HG03521 (cell line): ENCODE results near the gene SAMD4A.
"Not testable (repeated sequence)": the region's sequence is repeated elsewhere in the genome, so short reads cannot be mapped to it uniquely, and the experiment has no call there.

ENCODE experiments used
- ATAC-seq: cut with Tn5 transposase; IDR thresholded peaks from one replicate; pipeline ENCODE4 v1.9.1; 2021; ENCODE audit warnings: mild to moderate bottlenecking, moderate library complexity; ENCODE audit not compliant: unreplicated experiment

SAMD4A gene

GRCh38 chr14:54789781-54790480, 223.0 kb downstream of the SAMD4A start:
- ATAC-seq = no peak

DNA sequence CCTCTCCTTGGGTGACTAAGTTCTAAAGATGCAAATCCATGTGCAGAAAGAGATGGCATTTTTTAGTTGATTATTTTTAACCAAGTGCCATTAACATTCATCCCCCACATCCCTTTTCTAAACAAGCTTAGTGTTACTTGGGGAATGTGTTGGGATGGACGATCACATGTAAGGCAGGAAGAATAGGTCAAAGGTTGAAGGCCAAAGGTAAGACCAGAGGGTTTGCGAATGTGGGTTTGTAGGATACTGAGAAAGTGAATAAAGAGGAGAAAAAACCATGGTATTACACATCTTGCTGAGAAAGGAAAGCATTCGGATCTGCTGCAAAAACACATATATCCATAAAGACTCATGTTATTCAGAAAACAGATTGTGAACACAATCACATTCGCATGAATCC, 224.1 kb downstream of the SAMD4A start:
- no peak for ATAC-seq

DNA sequence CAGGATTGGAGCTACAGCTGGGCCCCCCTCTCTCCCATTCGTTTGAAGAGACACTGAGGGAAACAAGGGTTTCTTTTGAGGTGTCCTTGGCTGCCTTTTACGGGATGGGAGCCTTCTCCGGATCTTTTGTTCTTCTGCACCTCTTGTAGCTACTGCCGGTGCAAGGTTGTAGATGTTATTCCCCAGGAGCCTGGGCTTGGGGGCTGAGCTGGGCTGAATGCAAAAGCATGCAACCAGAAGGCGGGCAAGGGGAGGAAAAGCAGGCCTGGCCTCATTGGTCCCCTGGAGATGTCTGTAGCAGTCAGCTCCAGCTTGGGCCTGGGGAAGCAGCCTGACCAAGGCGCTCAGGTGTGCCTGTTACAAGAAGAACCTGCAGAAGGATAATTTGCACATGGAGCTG, 225.4 kb downstream of the SAMD4A start:
- no peak for ATAC-seq

GRCh38 chr14:54794159-54794558, 227.2 kb downstream of the SAMD4A start:
- no peak for ATAC-seq

DNA sequence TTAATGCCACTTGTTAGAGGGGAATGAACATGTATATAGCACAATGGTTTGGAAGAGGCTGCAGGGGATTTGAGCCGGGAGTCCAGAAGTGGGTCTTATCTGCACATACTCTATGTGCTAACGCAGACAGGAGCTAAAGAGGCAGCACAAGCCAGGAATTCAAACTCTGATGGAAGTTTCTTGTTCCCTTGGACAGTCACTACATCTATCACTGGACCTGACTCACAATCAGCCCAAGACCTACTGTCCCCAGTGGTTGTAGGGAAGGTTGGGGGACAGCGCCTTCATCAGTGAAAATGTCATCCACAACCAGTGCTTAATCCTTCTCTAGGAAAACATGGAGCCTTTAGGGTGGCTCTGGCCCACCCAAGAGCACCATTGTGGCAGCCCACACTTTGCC, 227.9 kb downstream of the SAMD4A start:
- no peak for ATAC-seq

- no peak for ATAC-seq
Measured at GRCh38 chr14:54796961-54797360, 230.0 kb downstream of the SAMD4A start.

DNA sequence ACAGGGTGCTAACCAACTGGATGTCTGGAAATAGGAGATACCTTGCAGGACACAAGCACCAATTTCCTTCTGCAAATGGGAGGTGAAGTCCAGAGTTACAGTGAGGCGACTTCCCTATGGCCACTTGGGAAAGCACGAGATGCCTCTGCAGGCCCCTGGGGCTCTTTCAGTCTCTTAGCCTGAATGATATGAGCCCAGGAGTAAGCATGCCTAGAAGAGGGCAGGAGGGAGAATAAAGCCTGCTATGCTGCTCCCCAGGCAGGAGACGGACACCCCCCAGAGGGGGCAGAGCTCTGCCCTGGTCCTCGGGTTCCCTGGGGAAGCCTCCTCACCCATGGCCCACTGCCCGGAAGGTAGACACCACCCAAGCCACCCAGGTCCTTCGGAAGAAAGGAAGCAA, 230.6 kb downstream of the SAMD4A start:
- ATAC-seq = no peak

DNA sequence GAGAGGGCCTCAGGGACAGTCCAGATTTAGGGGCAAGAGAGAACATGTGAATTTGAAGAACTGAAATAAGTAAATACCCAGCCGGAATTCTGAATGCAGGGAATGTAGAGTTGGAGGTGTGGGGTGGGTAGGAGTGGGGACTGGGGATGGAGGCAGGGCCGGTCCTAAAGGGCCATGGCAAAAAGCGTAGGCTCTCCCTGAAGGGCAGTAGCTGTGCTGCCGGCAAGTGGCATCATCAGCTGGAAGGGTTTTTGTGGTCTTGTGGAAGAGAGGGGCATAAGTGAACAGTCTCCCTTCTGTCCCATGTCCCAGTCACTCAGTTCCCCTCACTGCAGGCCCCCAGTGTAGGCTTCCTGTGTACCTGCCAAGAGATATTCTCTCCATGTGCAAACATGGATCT, 231.1 kb downstream of the SAMD4A start:
- ATAC-seq = no peak

DNA sequence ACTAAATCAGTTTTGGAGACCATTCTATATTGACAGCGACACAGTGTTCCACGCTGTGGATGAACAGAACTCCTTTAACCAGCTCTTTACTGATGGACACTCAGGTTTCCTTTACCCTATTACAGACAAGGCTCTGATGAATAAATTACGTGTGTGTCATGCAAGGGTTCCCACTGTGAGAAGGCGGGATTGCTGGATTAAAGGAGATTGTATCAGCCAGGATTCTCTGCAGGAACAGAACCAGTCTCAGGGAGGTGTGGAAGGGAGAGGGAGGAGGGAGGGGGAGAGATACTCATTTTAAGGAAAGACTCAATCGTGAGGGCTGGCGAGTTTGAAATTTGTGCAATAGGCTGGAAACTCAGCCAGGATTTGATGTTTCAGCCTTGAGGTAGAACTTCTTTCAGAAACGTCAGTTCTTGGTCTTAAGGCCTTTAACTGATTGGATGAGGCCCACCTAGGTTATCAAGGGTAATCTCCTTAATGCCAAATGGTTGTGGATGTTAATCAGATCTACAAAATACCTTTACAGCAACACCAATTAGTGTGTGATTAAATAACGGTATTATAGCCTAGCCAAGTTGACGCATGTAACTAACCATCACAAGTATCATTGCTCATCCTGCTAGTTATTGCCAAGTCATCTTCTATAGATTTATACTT, 231.7 kb downstream of the SAMD4A start:
- no peak for ATAC-seq

- ATAC-seq = not testable (repeated sequence)
Measured at GRCh38 chr14:54801482-54801881, 234.6 kb downstream of the SAMD4A start.

DNA sequence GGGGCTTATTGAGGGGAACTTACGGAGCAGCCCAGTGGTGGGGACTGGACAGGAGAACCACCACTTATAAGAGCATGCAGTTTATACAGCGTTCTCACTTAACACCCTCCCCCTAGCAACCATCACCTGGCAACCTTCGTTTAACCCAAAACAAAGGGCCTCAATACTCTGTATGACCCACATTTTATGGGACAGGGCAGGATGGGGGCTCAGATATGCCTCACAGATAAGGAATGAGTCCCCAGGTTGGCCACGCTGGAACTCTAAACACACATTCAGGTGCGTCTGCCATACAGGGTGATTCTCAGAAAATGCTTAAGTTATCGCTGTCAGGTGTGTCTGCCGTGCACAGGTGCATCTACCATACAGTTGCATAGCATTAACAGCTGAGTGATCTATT, 236.5 kb downstream of the SAMD4A start:
- no peak for ATAC-seq

DNA sequence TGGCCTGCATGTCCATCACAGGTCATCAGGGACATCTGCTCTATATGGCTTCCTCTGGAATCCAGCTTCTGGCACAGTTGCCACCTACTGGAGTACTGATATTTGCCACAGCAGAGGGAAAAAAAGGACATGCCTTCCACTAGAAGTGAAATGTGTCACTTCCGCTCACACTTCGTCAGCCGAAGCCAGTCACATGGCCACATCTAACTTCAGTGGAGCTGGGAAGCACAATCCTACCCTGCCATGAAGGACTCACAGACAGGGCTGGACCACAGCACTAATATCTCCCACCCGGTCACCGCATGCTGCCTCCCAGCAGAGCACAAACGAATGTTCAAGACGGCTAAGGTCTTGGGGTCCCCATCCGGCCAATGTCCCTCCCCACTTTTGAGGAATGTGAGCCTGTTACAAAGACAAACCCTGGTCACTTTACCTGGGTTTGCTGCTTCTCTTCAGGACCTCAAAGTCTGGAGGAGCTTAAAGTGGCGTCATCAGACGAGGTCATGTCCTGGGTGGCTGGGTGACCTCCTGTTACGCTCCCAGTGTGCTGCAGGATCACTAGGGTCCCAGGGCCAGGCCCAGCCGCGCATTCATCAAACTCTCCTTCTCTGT, 237.1 kb downstream of the SAMD4A start:
- ATAC-seq = no peak

DNA sequence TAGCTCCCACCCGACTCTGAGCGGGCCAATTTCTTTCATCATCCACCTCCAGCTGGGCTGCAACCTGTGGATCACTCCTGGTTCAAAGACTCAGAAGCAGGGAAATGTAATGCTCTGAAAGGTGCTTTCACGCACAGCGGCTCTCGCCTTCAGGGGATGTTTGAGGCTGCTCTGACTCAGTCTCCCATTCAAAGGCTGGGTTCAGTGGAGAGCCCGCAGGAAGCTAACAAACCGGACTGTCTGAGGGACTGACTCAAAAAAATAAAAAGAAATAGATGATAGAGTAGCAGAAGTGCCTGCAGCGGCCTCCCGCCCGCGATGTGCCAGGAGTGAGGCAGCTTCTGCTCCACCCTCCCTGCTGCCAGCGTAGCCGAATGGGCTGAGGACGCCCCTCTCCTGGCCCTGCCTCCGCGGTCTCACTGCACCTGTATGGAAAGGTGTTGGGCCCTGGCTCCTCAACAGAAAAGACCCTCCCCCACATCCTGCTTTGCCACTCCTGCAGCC, 237.7 kb downstream of the SAMD4A start:
- ATAC-seq = no peak

DNA sequence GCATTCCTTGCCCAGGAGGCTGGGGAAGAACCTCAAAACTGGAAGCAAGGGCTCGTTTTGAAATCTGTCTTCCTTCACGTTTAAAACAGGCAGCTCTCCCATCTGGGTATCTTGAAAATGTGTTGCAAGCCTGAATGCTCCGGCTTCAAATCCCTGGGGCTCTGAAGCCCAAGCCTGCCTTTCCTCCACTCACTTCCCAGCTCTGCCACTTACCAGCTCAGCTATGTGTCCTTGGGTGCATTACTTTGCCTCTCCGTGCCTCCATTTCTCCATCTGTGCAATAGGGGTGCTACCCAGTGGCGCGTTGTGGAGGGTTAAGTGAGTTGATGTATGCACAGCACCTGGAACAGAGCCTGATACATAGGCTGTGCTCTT, 238.1 kb downstream of the SAMD4A start:
- no peak for ATAC-seq

DNA sequence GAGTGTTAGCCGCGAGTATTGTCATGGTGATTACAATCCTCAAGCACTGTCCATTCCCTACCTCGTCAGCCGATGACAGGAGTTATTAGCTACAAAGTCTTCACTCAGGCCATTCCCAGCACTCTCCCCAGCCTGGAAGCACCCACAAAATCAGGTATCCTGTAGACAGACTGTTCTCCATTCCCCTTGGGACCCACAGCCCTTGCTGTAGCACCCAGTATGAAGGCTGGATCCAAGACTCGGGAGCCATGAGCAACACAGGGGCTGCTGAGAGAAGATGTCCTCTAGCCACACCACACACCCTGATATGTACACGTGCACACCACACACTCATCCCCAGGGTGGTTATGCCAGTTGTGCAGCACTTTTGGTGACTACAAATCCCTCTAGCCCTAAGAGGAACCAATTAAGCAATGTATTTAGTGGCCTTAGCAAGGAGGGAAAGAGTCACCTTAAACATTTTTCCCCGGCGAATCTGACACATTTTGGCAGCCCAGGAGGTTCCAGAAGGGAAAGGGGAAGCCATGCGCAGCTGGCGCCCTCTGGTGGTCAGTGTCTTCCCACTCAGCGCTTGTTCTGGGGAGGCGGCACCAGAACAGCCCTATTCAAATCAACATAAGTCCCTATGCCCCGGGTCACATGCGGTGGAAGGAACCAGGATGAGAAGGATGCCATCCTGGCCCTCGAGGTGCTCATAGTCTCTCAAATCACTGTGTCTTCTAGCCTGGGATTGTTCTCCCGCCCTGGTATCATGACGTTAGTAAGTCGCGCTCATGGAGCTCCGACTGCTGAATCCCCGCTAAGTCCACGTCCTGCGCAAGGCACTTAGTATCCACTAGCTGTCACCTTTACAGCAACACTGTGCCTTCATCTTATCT, 238.8 kb downstream of the SAMD4A start:
- peak; percentile 57 for ATAC-seq

- no peak for ATAC-seq
Measured at GRCh38 chr14:54806616-54807015, 239.7 kb downstream of the SAMD4A start.

GRCh38 chr14:54807428-54807827, 240.5 kb downstream of the SAMD4A start:
- no peak for ATAC-seq

GRCh38 chr14:54807881-54808280, 241.0 kb downstream of the SAMD4A start:
- ATAC-seq = no peak

DNA sequence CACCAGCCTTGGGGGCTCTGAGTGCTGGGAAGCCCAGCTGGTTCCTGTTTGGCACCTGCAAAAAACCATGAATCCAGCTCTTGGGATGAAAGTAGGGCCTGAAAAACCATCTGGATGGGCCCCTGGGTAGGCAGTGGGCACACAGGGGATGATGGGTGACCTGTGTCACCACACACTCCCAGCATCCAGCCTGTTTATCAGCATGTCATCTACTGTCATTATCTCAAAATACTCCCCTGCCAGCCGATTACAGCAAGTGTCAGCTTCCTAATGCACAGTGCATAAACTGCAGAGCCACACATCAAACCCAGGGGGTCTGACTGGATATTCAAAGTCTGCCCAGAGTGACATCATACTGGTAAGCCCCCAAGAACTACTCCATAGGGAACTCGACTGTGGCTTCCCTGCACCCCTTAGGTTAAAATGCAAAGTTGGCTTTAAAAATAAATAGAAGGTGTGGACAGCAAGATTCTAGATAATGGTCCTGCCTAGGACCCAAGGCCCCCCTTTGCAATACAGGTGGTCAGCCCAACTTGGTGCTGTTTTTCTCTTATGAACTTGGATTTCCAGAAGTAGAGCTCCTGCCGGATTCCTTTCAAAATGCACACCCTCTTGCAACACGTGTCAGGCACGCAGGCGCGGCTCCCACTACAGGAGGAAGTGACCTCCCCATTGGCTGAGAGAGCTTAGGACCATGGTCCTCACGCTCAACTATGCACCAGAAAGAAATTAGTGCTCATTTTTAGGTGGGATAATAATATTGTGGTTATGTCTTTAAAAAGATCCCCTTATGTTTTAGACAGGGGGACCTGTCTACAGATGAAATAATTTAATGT, 241.6 kb downstream of the SAMD4A start:
- ATAC-seq = no peak

GRCh38 chr14:54809767-54810166, 242.8 kb downstream of the SAMD4A start:
- no peak for ATAC-seq
